ENCODE measurements around the gene ALKBH7. TPM values are rescaled to one million over a fixed set of nuclear protein-coding genes. Genes with fewer than 3 reads are reported as not detected.
"Not testable (repeated sequence)": the region's sequence is repeated elsewhere in the genome, so short reads cannot be mapped to it uniquely, and the experiment has no call there.

Gene ALKBH7
- polyA plus RNA-seq, 1 of the 3 experiments (the other 2 are of a cell fraction) = 46.0 TPM

DNA sequence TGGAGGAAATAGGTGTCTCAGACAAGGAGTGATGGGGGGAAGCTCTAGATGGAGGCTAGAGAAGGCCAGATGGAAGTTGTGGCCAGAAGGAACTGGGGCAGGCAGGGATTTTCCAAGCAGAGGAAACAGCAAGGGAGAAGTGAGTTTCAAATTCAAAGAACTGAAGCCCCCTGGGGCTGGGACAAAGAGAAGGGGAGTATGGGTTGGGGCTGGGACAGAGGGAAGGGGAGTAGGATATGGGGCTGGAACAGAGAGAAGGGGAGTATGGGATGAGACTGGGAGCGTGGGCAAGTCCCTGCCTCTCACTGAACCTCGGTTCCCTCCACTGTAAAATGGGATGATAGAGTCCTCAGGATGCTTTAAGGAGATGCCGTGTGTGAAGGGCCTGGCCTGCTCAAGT lies 22.2 kb downstream of the ALKBH7 start (continued):
- TF ChIP-seq, protein P1, sequence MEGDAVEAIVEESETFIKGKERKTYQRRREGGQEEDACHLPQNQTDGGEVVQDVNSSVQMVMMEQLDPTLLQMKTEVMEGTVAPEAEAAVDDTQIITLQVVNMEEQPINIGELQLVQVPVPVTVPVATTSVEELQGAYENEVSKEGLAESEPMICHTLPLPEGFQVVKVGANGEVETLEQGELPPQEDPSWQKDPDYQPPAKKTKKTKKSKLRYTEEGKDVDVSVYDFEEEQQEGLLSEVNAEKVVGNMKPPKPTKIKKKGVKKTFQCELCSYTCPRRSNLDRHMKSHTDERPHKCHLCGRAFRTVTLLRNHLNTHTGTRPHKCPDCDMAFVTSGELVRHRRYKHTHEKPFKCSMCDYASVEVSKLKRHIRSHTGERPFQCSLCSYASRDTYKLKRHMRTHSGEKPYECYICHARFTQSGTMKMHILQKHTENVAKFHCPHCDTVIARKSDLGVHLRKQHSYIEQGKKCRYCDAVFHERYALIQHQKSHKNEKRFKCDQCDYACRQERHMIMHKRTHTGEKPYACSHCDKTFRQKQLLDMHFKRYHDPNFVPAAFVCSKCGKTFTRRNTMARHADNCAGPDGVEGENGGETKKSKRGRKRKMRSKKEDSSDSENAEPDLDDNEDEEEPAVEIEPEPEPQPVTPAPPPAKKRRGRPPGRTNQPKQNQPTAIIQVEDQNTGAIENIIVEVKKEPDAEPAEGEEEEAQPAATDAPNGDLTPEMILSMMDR (IDR thresholded peaks at IDR 0.05) = no peak

DNA sequence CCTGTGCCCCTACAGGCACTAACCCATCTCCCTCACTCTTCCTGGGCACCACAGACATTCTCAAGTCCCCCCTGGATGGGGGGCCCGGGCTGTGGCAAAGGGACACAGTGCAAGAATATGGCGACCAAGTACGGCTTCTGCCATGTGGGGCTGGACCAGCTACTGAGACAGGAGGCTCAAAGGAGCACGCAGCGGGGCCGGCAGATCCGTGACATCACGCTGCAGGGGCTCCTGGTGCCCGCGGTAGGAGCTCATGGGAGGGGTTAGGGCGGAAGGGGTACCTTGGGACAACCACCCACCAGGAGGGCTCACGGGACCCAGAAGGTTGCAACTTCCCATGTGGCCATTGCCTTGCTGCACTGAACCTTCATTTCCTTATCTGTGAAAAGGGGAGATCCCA lies 23.7 kb downstream of the ALKBH7 start:
- CTCF ChIA-PET = interaction anchor here (0.6 kb wide), 1 partner anchor 36 kb away, joined by 3 read pairs; no protein-coding TSS in a partner anchor
- Histone ChIP-seq H3F3A (replicated peaks; ENCODE audit: insufficient read depth) (no peaks in the 10 kb centered on the region), H3K9ac (no peak overlapping the region), H3K27me3 (ENCODE audit: insufficient read depth) (no peaks in the 10 kb centered on the region), H4K20me1 (ENCODE audit: insufficient read depth) (no peaks in the 10 kb centered on the region), H3K4me1 (ENCODE audit: control insufficient read depth in 1 of 2, insufficient read depth in 2 of 2, low read depth in 1 of 2, low read length in 1 of 2) (peaks cover 5 to 11% of the 10 kb centered on the region in 2 experiments; a peak in 2 of 4 replicates), H2AFZ (ENCODE audit: low read depth) (no peak overlapping the region), H3K4me3 (ENCODE audit: low read depth in 2 of 2, low read length in 1 of 2) (no peak overlapping the region), H3K4me2 (no peak overlapping the region), H3K27ac (ENCODE audit: low read depth in 2 of 2, low read length in 1 of 2) (no peak overlapping the region), H3K9me2 (no peaks in the 10 kb centered on the region), H3K36me3 (replicated peaks in 1 of 2; ENCODE audit: control insufficient read depth in 1 of 2, insufficient read depth in 2 of 2, low read length in 1 of 2) (peaks cover 3 to 5% of the 10 kb centered on the region in 2 experiments), H3K9me3 (no peaks in the 10 kb centered on the region), H3K79me2 (ENCODE audit: insufficient read depth) (peaks cover 17% of the 10 kb centered on the region)
- TF ChIP-seq RCOR1 (IDR thresholded peaks at IDR 0.05; ENCODE audit: low read length) (no peak), JUND (IDR thresholded peaks at IDR 0.05) (no peak), POLR2AphosphoS5 (IDR thresholded peaks at IDR 0.05; ENCODE audit: low read depth, low read length) (no peak), RXRA (IDR thresholded peaks at IDR 0.05; ENCODE audit: borderline replicate concordance, low read depth) (no peak)
- WGBS (ENCODE audit: low lambda C conversion rate) = 85% methylated on average over 11 of the region's 12 CpGs
- DNase-seq = no peak
- POLR2A ChIA-PET = no interaction called here

DNA sequence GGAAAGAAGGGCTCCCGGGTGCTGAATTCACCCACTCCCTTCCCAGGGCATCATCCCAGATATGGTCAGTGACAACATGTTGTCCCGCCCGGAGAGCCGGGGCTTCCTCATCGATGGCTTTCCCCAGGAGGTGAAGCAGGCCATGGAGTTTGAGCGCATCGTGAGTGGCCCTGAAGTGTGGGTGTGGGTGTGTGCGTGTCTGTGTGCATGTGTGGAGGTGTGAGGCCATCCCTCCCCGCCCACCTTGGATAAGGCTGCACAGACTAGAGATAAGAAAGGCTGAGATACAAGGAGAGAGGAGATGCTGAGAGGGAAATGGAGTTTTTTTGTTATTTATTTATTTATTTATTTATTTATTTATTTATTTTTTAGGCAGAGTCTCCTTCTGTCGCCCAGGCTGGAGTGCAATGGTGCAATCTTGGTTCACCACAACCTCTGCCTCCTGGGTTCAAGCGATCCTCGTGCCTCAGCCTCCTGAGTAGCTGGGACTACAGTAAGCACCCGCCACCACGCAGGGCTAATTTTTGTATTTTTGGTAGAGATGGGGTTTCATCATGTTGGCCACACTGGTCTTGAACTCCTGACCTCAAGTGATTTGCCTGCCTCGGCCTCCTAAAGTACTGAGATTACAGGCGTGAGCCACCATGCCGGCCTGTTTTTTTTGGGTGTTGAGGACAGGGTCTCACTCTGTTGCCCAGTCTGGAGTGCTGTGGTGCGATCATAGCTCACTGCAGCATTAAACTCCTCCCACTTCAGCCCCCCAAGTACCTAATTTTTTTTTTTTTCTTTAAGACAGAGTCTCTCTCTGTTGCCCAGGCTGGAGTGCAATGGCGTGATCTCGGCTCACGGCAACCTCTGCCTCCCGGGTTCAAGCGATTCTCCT lies 27.7 kb downstream of the ALKBH7 start:
- H3K9ac ChIP-seq; DNase-seq; H3K9me3 ChIP-seq; H3K4me3 ChIP-seq (ENCODE audit: low read depth in 2 of 2, low read length in 1 of 2); CTCF ChIA-PET; H3K9me2 ChIP-seq; H3K4me1 ChIP-seq (ENCODE audit: control insufficient read depth in 1 of 2, insufficient read depth in 2 of 2, low read depth in 1 of 2, low read length in 1 of 2); H2AFZ ChIP-seq (ENCODE audit: low read depth); H3K27ac ChIP-seq (ENCODE audit: low read depth in 2 of 2, low read length in 1 of 2); H3K27me3 ChIP-seq (ENCODE audit: insufficient read depth); H3K79me2 ChIP-seq (ENCODE audit: insufficient read depth); H3K36me3 ChIP-seq (replicated peaks in 1 of 2; ENCODE audit: control insufficient read depth in 1 of 2, insufficient read depth in 2 of 2, low read length in 1 of 2); H3F3A ChIP-seq (replicated peaks; ENCODE audit: insufficient read depth); H4K20me1 ChIP-seq (ENCODE audit: insufficient read depth); POLR2A ChIA-PET; H3K4me2 ChIP-seq: not testable (repeated sequence)
- 89% methylated on average over 17 of the region's 23 CpGs for WGBS (ENCODE audit: low lambda C conversion rate)

GRCh38 chr19:6402058-6402457 lies 29.5 kb downstream of the ALKBH7 start:
- DNase-seq = no peak
- H3K4me2 ChIP-seq = no peak overlapping the region
- no peaks in the 10 kb centered on the region for H3K36me3 ChIP-seq (replicated peaks in 1 of 2; ENCODE audit: control insufficient read depth in 1 of 2, insufficient read depth in 2 of 2, low read length in 1 of 2)
- H3K9me3 ChIP-seq = no peaks in the 10 kb centered on the region
- WGBS (ENCODE audit: low lambda C conversion rate) = 81% methylated on average over 10 of the region's 10 CpGs
- no peak overlapping the region for H2AFZ ChIP-seq (ENCODE audit: low read depth)
- no peaks in the 10 kb centered on the region for H3F3A ChIP-seq (replicated peaks; ENCODE audit: insufficient read depth)
- H3K79me2 ChIP-seq (ENCODE audit: insufficient read depth) = no peaks in the 10 kb centered on the region
- no peaks in the 10 kb centered on the region for H3K9me2 ChIP-seq
- no peaks in the 10 kb centered on the region for H3K4me1 ChIP-seq (ENCODE audit: control insufficient read depth in 1 of 2, insufficient read depth in 2 of 2, low read depth in 1 of 2, low read length in 1 of 2)
- H3K27ac ChIP-seq (ENCODE audit: low read depth in 2 of 2, low read length in 1 of 2) = no peak overlapping the region
- CTCF ChIA-PET = interaction anchor here (0.7 to 2.1 kb wide), 2 partner anchors 10 to 18 kb away, joined by 3 to 6 read pairs; no protein-coding TSS in a partner anchor
- POLR2A ChIA-PET = no interaction called here
- no peak overlapping the region for H3K9ac ChIP-seq
- no peak overlapping the region for H3K4me3 ChIP-seq (ENCODE audit: low read depth in 2 of 2, low read length in 1 of 2)
- no peaks in the 10 kb centered on the region for H3K27me3 ChIP-seq (ENCODE audit: insufficient read depth)
- no peaks in the 10 kb centered on the region for H4K20me1 ChIP-seq (ENCODE audit: insufficient read depth)
- TF ChIP-seq RAD21 (IDR thresholded peaks at IDR 0.05; ENCODE audit: low read length) = no peak
- no peak for TF ChIP-seq RFX5 (IDR thresholded peaks at IDR 0.05; ENCODE audit: low read length)
- no peak for TF ChIP-seq REST (IDR thresholded peaks at IDR 0.05; ENCODE audit: low read depth, low read length)
- no peak for TF ChIP-seq YY1 (IDR thresholded peaks at IDR 0.05; ENCODE audit: low read depth)
- TF ChIP-seq JUND (IDR thresholded peaks at IDR 0.05) = no peak
- no peak for TF ChIP-seq GATA2 (CRISPR knock-in tag; IDR thresholded peaks at IDR 0.05)
- TF ChIP-seq SMC3 (IDR thresholded peaks at IDR 0.05; ENCODE audit: low read depth, low read length) = no peak
- no peak for TF ChIP-seq USF1 (IDR thresholded peaks at IDR 0.05; ENCODE audit: borderline replicate concordance, low read depth)
- TF ChIP-seq MEF2A (IDR thresholded peaks at IDR 0.05; ENCODE audit: borderline replicate concordance, low read depth) = no peak
